Melanocyte of skin (primary cell): ENCODE results near the gene SYT13. TPM values are rescaled to one million over a fixed set of nuclear protein-coding genes. Genes with fewer than 3 reads are reported as not detected.

Experiments
- total RNA-seq, 2 donors: library from RNA; depleted of rRNA; stranded (reverse); fragments of >200 nt; gene quantifications; 2 replicates each; pipeline ENCODE4 v1.2.3, GENCODE V29; 2012

Gene SYT13
- total RNA-seq = under 1 TPM in 1 of 2 donors, not detected in 1; under 0.01 TPM

GRCh38 chr11:45285930-45286632 is at the start of gene SYT13:
SYT13 (minus strand) TSS chr11:45286341; CDS start chr11:45286207, 134 bp downstream.

Other genes starting within 250 kb of the SYT13 start
- gene PRDM11, start 139.7 kb downstream of the SYT13 start, total RNA-seq = 1 to 10 TPM; 2.3 to 3.8 TPM